ENCODE results near the gene CR1.

Gene CR1

GRCh38 chr1:207499573-207499972 is 3.6 kb downstream of the CR1 start:
- POLR2A ChIA-PET, result no interaction called here
- H3K4me3 ChIP-seq (ENCODE audit: low read depth, low read length), result no peak overlapping the region
- TF ChIP-seq, protein P1, sequence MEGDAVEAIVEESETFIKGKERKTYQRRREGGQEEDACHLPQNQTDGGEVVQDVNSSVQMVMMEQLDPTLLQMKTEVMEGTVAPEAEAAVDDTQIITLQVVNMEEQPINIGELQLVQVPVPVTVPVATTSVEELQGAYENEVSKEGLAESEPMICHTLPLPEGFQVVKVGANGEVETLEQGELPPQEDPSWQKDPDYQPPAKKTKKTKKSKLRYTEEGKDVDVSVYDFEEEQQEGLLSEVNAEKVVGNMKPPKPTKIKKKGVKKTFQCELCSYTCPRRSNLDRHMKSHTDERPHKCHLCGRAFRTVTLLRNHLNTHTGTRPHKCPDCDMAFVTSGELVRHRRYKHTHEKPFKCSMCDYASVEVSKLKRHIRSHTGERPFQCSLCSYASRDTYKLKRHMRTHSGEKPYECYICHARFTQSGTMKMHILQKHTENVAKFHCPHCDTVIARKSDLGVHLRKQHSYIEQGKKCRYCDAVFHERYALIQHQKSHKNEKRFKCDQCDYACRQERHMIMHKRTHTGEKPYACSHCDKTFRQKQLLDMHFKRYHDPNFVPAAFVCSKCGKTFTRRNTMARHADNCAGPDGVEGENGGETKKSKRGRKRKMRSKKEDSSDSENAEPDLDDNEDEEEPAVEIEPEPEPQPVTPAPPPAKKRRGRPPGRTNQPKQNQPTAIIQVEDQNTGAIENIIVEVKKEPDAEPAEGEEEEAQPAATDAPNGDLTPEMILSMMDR (IDR thresholded peaks at IDR 0.05; ENCODE audit: insufficient read depth, low read length, missing control alignments), result peak; percentile 66
- CTCF ChIA-PET, result interaction anchor here (0.6 to 1.9 kb wide), 22 partner anchors 11 to 1020 kb away, joined by 3 to 17 read pairs (median 4); no protein-coding TSS in a partner anchor
- DNase-seq (ENCODE audit: low read depth, low spot score), result peak; percentile 23

- ChIA-PET CTCF (interaction anchor here (0.7 to 1.9 kb wide), 16 partner anchors 11 to 1021 kb away, joined by 3 to 17 read pairs (median 4); no protein-coding TSS in a partner anchor), POLR2A (no interaction called here)
- H3K4me3 ChIP-seq (ENCODE audit: low read depth, low read length), result no peak overlapping the region
- TF ChIP-seq, protein P1 (IDR thresholded peaks at IDR 0.05; ENCODE audit: insufficient read depth, low read length, missing control alignments), result no peak
- no peak for DNase-seq (ENCODE audit: low read depth, low spot score)
These were observed 4.3 kb downstream of the CR1 start for GRCh38 chr1:207500306-207500705.

DNA sequence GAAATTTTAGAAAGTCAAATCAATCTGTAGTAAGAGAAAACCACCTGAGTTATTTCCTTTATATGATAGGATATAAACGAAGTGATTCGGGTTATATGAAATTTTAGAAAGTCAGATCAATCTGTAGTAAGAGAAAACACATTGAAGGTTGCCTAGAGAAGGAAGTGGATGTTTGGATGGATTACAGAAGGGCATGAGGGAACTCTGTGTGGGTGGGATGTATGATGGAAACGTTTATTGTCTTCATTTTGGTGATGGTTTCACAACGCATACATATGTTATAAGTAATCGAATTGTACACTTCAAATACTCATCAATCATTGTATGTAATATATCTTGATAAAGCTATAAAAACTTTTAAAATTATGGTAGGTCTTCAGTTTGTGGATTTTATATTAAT is 5.1 kb downstream of the CR1 start:
- ChIA-PET POLR2A (no interaction called here), CTCF (interaction anchor here (1.1 to 2.3 kb wide), 2 partner anchors 417 to 837 kb away, joined by 3 to 8 read pairs; no protein-coding TSS in a partner anchor)
- H3K4me3 ChIP-seq (ENCODE audit: low read depth, low read length), result no peak overlapping the region
- DNase-seq (ENCODE audit: low read depth, low spot score), result no peak
- TF ChIP-seq, protein P1 (IDR thresholded peaks at IDR 0.05; ENCODE audit: insufficient read depth, low read length, missing control alignments), result no peak

DNA sequence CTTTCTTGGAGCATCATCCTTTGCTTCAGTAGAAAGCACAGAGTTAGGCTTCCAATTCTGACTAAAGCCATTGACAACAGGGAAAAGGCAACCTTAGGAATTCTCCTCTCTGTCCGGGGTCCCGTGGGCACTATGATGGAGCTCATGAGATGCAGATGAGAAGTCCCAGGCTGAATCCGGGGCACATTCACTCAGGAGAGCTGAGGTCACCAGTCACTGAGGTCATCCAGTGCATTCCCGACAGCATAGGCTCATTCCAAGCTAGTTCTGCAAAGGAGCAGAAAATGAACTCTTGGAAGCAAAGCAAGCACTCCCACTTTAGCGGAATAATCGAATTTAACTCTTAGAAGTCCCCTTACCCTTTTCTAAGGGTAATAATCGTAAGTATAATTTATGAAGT is 6.8 kb downstream of the CR1 start:
- no peak overlapping the region for H3K4me3 ChIP-seq (ENCODE audit: low read depth, low read length)
- TF ChIP-seq, protein P1 (IDR thresholded peaks at IDR 0.05; ENCODE audit: insufficient read depth, low read length, missing control alignments), result no peak
- CTCF ChIA-PET, result interaction anchor here (1.0 to 2.3 kb wide), 2 partner anchors 419 to 424 kb away, joined by 3 to 8 read pairs; no protein-coding TSS in a partner anchor
- POLR2A ChIA-PET, result no interaction called here
- no peak for DNase-seq (ENCODE audit: low read depth, low spot score)

GRCh38 chr1:207503950-207504349 is 8.0 kb downstream of the CR1 start:
- no peak overlapping the region for H3K4me3 ChIP-seq (ENCODE audit: low read depth, low read length)
- DNase-seq (ENCODE audit: low read depth, low spot score), result no peak
- TF ChIP-seq, protein P1 (IDR thresholded peaks at IDR 0.05; ENCODE audit: insufficient read depth, low read length, missing control alignments), result no peak
- CTCF ChIA-PET, result interaction anchor here (0.8 kb wide), 1 partner anchor 62 kb away, joined by 3 read pairs; no protein-coding TSS in a partner anchor
- POLR2A ChIA-PET, result no interaction called here

DNA sequence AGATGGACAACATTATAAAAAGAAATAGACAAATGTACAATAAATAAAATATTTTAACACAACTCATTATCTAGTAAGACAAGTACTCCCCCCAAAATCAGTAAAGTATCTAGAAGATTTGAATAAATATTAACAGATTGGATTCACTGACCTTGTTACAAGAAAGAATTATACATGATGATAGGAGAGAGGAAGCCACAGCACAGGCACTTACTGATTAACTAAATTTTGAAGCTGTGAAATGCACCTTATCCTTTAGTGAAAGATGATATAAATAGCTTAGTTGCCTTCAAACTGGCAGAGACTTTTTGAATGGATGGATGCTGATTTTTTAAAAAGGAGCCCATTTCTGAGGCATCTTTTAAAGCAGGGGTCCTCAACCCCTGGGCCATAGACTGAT is 8.5 kb downstream of the CR1 start:
- H3K4me3 ChIP-seq (ENCODE audit: low read depth, low read length), result no peak overlapping the region
- ChIA-PET POLR2A (no interaction called here), CTCF (interaction anchor here (0.8 kb wide), 1 partner anchor 61 kb away, joined by 3 read pairs; no protein-coding TSS in a partner anchor)

More for the DNA sequence above, 8.5 kb downstream of the CR1 start:
- DNase-seq (ENCODE audit: low read depth, low spot score), result no peak
- TF ChIP-seq, protein P1 (IDR thresholded peaks at IDR 0.05; ENCODE audit: insufficient read depth, low read length, missing control alignments), result no peak
